PC-3 (cell line): ENCODE measurements around the gene PRF1. TPM values are rescaled to one million over a fixed set of nuclear protein-coding genes. Genes with fewer than 3 reads are reported as not detected.

Experiments
- ATAC-seq: fragments of 200-7000 bp; cut with Tn5 transposase; 2 replicates; pipeline ENCODE4 v1.9.1; 2020; ENCODE audit warnings: mild to moderate bottlenecking, moderate library complexity
- BruUV-seq: library from RNA; stranded (reverse); fragments of 400-500 nt; replicated peaks from 2 replicates; lab custom pipeline; 2021; lab: Mats Ljungman, UMichigan
- CTCF ChIA-PET: fragments of 300-600 bp; sonication (Branson Sonifier 250); formaldehyde crosslinking; loops from one replicate; lab custom pipeline; 2022; ENCODE audit warnings: antibody characterized with exemption; lab: Charles Lee
- POLR2A ChIA-PET: fragments of 300-600 bp; sonication (Branson Sonifier 250); formaldehyde crosslinking; loops from one replicate; lab custom pipeline; 2022; ENCODE audit warnings: antibody characterized with exemption; ENCODE audit not compliant: unreplicated experiment; lab: Charles Lee
- DNase-seq: peaks from one replicate; pipeline ENCODE4 v3.0.0-alpha.2; 2015
- H2AFZ ChIP-seq: fragments of 300-600 bp; sonication (generic); 2 replicates; pipeline ENCODE4 v1.6.0; 2016; ENCODE audit warnings: antibody characterized with exemption, low read length
- H3F3A ChIP-seq: fragments of 300-600 bp; sonication (generic); one replicate; pipeline ENCODE4 v1.6.0; 2017; ENCODE audit warnings: antibody characterized with exemption, low read length, control low read depth, mild to moderate bottlenecking; ENCODE audit not compliant: unreplicated experiment
- H3K27ac ChIP-seq: fragments of 300-600 bp; sonication (generic); 2 replicates; pipeline ENCODE4 v1.5.1; 2016; ENCODE audit warnings: mild to moderate bottlenecking, low read length
- H3K27me3 ChIP-seq: fragments of 300-600 bp; sonication (generic); 2 replicates; pipeline ENCODE4 v1.6.1; 2016; ENCODE audit warnings: low read length, mixed read lengths
- H3K36me3 ChIP-seq: fragments of 300-600 bp; sonication (generic); 2 replicates; pipeline ENCODE4 v1.6.1; 2016; ENCODE audit warnings: low read depth, mixed run types, low read length, mixed read lengths
- H3K4me1 ChIP-seq: fragments of 300-600 bp; sonication (generic); 2 replicates; pipeline ENCODE4 v1.5.1; 2016; ENCODE audit warnings: low read length; ENCODE audit not compliant: insufficient read depth
- H3K4me2 ChIP-seq: fragments of 300-600 bp; sonication (generic); 2 replicates; pipeline ENCODE4 v1.6.0; 2016; ENCODE audit warnings: low read length
- H3K4me3 ChIP-seq: fragments of 300-600 bp; sonication (generic); 2 replicates; pipeline ENCODE4 v1.5.1; 2016; ENCODE audit warnings: mild to moderate bottlenecking, low read length, mixed read lengths
- H3K79me2 ChIP-seq: fragments of 300-600 bp; sonication (generic); 2 replicates; pipeline ENCODE4 v1.6.1; 2017; ENCODE audit warnings: low read length, mixed read lengths
- H3K9ac ChIP-seq: fragments of 300-600 bp; sonication (generic); 2 replicates; pipeline ENCODE4 v1.6.0; 2016; ENCODE audit warnings: mild to moderate bottlenecking, low read length
- H3K9me2 ChIP-seq: fragments of 300-600 bp; sonication (generic); replicated peaks from 2 replicates; pipeline ENCODE4 v1.6.1; 2016; ENCODE audit warnings: mixed run types, low read length, mixed read lengths
- H3K9me3 ChIP-seq: fragments of 300-600 bp; sonication (generic); 2 replicates; pipeline ENCODE4 v1.6.1; 2016; ENCODE audit warnings: low read length, mixed read lengths
- H4K20me1 ChIP-seq: fragments of 300-600 bp; sonication (generic); 2 replicates; pipeline ENCODE4 v1.6.1; 2016; ENCODE audit warnings: low read length, mixed read lengths
- EZH2 ChIP-seq: fragments of 300-600 bp; sonication (generic); IDR thresholded peaks from one replicate; pipeline ENCODE4 v1.6.1; 2017; ENCODE audit warnings: antibody characterized with exemption, mild to moderate bottlenecking, low read length; ENCODE audit not compliant: unreplicated experiment
- EZH2phosphoT487 ChIP-seq: fragments of 300-600 bp; sonication (generic); IDR thresholded peaks from 2 replicates; pipeline ENCODE4 v1.6.1; 2018; ENCODE audit warnings: mild to moderate bottlenecking, antibody characterized with exemption, low read length, borderline replicate concordance
- intact Hi-C: fragments of 100-400 bp; cut with micrococcal nuclease; formaldehyde crosslinking; loops from 2 replicates; pipeline ENCODE4 v1.9.0; 2023
- total RNA-seq: library from RNA; depleted of rRNA; stranded (reverse); fragments of >200 nt; gene quantifications from 2 replicates; pipeline ENCODE4 v1.2.3, GENCODE V29; 2014
- TF ChIP-seq, protein P1 (sequence below): fragments of 300-600 bp; sonication (generic); conservative IDR thresholded peaks from 2 replicates; pipeline ENCODE4 v1.5.1; 2017; ENCODE audit warnings: antibody characterized with exemption, low read depth, mild to moderate bottlenecking, low read length

The PRF1 gene
- total RNA-seq, 1 experiment from 2014 or later: not detected

DNA sequence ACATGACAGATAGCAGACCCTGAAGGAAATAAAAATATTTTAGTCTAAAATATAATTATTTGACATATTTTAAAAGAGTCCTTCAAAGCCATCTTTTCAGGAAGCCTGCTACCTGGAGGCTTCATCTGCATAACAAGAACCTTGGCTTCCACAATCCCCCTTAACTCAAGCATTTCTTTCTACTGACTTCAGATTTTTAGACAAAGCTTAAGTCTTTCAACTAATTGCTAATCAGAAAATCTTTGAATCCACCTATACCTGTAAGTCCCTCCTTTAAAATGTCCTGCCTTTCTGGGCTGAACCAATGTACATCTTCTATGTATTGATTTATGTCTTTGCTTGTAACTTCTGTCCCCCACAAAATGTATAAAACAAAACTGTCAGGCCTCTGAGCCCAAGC is 23.5 kb upstream of the PRF1 start:
- intact Hi-C loops: no loop called here
- no peak overlapping the region for H3K4me2 ChIP-seq
- no peak overlapping the region for H3K27ac ChIP-seq
- no peaks in the 10 kb centered on the region for H4K20me1 ChIP-seq
- no TSS peak for BruUV-seq
- no peak overlapping the region for H3K9ac ChIP-seq
- no peak overlapping the region for H2AFZ ChIP-seq
- H3K9me2 ChIP-seq: no peaks in the 10 kb centered on the region
- TF ChIP-seq EZH2 (no peak), EZH2phosphoT487 (no peak)
- TF ChIP-seq, protein P1, sequence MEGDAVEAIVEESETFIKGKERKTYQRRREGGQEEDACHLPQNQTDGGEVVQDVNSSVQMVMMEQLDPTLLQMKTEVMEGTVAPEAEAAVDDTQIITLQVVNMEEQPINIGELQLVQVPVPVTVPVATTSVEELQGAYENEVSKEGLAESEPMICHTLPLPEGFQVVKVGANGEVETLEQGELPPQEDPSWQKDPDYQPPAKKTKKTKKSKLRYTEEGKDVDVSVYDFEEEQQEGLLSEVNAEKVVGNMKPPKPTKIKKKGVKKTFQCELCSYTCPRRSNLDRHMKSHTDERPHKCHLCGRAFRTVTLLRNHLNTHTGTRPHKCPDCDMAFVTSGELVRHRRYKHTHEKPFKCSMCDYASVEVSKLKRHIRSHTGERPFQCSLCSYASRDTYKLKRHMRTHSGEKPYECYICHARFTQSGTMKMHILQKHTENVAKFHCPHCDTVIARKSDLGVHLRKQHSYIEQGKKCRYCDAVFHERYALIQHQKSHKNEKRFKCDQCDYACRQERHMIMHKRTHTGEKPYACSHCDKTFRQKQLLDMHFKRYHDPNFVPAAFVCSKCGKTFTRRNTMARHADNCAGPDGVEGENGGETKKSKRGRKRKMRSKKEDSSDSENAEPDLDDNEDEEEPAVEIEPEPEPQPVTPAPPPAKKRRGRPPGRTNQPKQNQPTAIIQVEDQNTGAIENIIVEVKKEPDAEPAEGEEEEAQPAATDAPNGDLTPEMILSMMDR: no peak
- no peaks in the 10 kb centered on the region for H3K4me1 ChIP-seq
- POLR2A ChIA-PET: no interaction called here
- no peaks in the 10 kb centered on the region for H3F3A ChIP-seq
- ATAC-seq (no peak), DNase-seq (no peak)
- CTCF ChIA-PET: no interaction called here
- no peaks in the 10 kb centered on the region for H3K79me2 ChIP-seq
- H3K36me3 ChIP-seq: no peaks in the 10 kb centered on the region
- no peak overlapping the region for H3K4me3 ChIP-seq
- H3K9me3 ChIP-seq: 0 out of 2 replicates have a peak, but pooled peaks cover 6% of the 10 kb centered on the region
- no peaks in the 10 kb centered on the region for H3K27me3 ChIP-seq

GRCh38 chr10:70622981-70623844 is 20.7 kb upstream of the PRF1 start:
- CTCF ChIA-PET: no interaction called here
- intact Hi-C loops: no loop called here
- BruUV-seq: no TSS peak
- Histone ChIP-seq H3K9me3 (peaks cover 14% of the 10 kb centered on the region), H3K27ac (no peak overlapping the region), H3K9me2 (no peaks in the 10 kb centered on the region), H3K79me2 (no peaks in the 10 kb centered on the region), H3K27me3 (no peaks in the 10 kb centered on the region), H3K4me3 (no peak overlapping the region), H3K36me3 (no peaks in the 10 kb centered on the region), H3K4me2 (no peak overlapping the region), H3K9ac (no peak overlapping the region), H2AFZ (no peak overlapping the region), H3F3A (no peaks in the 10 kb centered on the region), H4K20me1 (no peaks in the 10 kb centered on the region), H3K4me1 (peaks cover 3% of the 10 kb centered on the region)
- POLR2A ChIA-PET: no interaction called here
- DNase-seq (no peak), ATAC-seq (no peak)
- TF ChIP-seq EZH2phosphoT487 (no peak), EZH2 (no peak)
- TF ChIP-seq, protein P1: no peak

DNA sequence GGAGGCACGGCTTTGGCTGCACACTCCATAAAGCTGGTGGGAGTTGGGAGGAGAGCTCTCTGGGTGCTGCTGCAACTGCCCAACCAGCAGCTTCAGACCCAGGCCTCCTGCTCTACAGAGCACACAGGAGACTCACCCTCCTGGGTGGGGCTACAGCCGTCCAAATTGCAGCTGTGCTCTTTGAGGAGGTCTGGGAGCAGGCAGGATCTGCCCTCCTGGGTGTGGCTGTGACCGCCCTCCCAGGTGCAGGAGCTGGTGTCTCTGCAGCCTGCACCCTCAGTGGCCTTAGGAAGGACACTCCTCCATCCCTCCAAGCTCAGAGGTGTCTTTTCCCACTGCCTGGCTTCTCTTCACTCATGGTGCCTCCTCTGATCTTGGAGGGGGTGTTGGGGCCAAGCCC is 20.0 kb upstream of the PRF1 start:
- POLR2A ChIA-PET: no interaction called here
- Histone ChIP-seq H3K27me3 (no peaks in the 10 kb centered on the region), H3K36me3 (no peaks in the 10 kb centered on the region), H3K4me1 (peaks cover 9% of the 10 kb centered on the region), H3F3A (no peaks in the 10 kb centered on the region), H2AFZ (no peak overlapping the region), H3K9me3 (peaks cover 14% of the 10 kb centered on the region), H4K20me1 (no peaks in the 10 kb centered on the region), H3K9ac (no peak overlapping the region), H3K4me2 (no peak overlapping the region), H3K9me2 (no peaks in the 10 kb centered on the region), H3K79me2 (no peaks in the 10 kb centered on the region), H3K4me3 (no peak overlapping the region), H3K27ac (no peak overlapping the region)
- CTCF ChIA-PET: no interaction called here
- DNase-seq: no peak
- TF ChIP-seq EZH2: no peak
- no peak for TF ChIP-seq EZH2phosphoT487
- TF ChIP-seq, protein P1: no peak
- no peak for ATAC-seq
- intact Hi-C loops: no loop called here
- BruUV-seq: no TSS peak
